ENCODE results near the gene CCDC141. TPM values are rescaled to one million over a fixed set of nuclear protein-coding genes. Genes with fewer than 3 reads are reported as not detected.

Gene CCDC141
- total RNA-seq, 2 donors from 2014 or later, result 118 to 142 TPM

- H3K4me3 Mint-ChIP-seq, result no peak overlapping the region
- TF ChIP-seq CTCF (conservative IDR thresholded peaks at IDR 0.05), result no peak
- no peak overlapping the region for H3K9ac ChIP-seq (ENCODE audit: extremely low read depth, low read length, poor library complexity, severe bottlenecking)
- H3K9me3 ChIP-seq (ENCODE audit: control insufficient read depth, low read length), result peaks cover 33% of the 10 kb centered on the region
- H3K9me3 Mint-ChIP-seq, result peaks cover 29% of the 10 kb centered on the region
- no peaks in the 10 kb centered on the region for H3K4me1 ChIP-seq (ENCODE audit: control insufficient read depth, insufficient read depth, low read length)
- H3K36me3 ChIP-seq (ENCODE audit: control insufficient read depth, insufficient read depth, low read length), result peaks cover 84% of the 10 kb centered on the region
- H3K27ac Mint-ChIP-seq, result no peak overlapping the region
- no peaks in the 10 kb centered on the region for H3K27me3 ChIP-seq (ENCODE audit: control insufficient read depth, insufficient read depth, low read length, poor library complexity, severe bottlenecking)
- H3K27ac ChIP-seq (ENCODE audit: low read depth, low read length), result no peak overlapping the region
- H3K4me3 ChIP-seq (ENCODE audit: low read length), result no peak overlapping the region
- H3K36me3 Mint-ChIP-seq (ENCODE audit: low read depth), result peaks cover 66% of the 10 kb centered on the region
- no peaks in the 10 kb centered on the region for H3K27me3 Mint-ChIP-seq (ENCODE audit: insufficient read depth)
- DNase-seq, result no peak
- 90 to 95% methylated on average over 4 of the region's 4 CpGs for WGBS, 2 experiments (ENCODE audit: insufficient coverage in 1 of 2, insufficient read length in 1 of 2)
- no peaks in the 10 kb centered on the region for H3K4me1 Mint-ChIP-seq
Measured at GRCh38 chr2:178999476-178999875, 50.5 kb downstream of the CCDC141 start.

GRCh38 chr2:178998539-178998938, 51.4 kb downstream of the CCDC141 start:
- H3K9me3 Mint-ChIP-seq, result peaks cover 38% of the 10 kb centered on the region
- Histone ChIP-seq H3K4me1 (ENCODE audit: control insufficient read depth, insufficient read depth, low read length) (no peaks in the 10 kb centered on the region), H3K27me3 (ENCODE audit: control insufficient read depth, insufficient read depth, low read length, poor library complexity, severe bottlenecking) (no peaks in the 10 kb centered on the region), H3K4me3 (ENCODE audit: low read length) (no peak overlapping the region), H3K27ac (ENCODE audit: low read depth, low read length) (no peak overlapping the region), H3K36me3 (ENCODE audit: control insufficient read depth, insufficient read depth, low read length) (peaks cover 85% of the 10 kb centered on the region), H3K9me3 (ENCODE audit: control insufficient read depth, low read length) (peaks cover 43% of the 10 kb centered on the region), H3K9ac (ENCODE audit: extremely low read depth, low read length, poor library complexity, severe bottlenecking) (no peak overlapping the region)
- peaks cover 73% of the 10 kb centered on the region for H3K36me3 Mint-ChIP-seq (ENCODE audit: low read depth)
- no peak overlapping the region for H3K27ac Mint-ChIP-seq
- no peaks in the 10 kb centered on the region for H3K4me1 Mint-ChIP-seq
- WGBS, 2 experiments (ENCODE audit: insufficient coverage in 1 of 2, insufficient read length in 1 of 2), result 97% methylated on average over 2 of the region's 2 CpGs; no CpG with 5 or more reads in 1 of the 2 experiments
- H3K4me3 Mint-ChIP-seq, result no peak overlapping the region
- no peak for TF ChIP-seq CTCF (conservative IDR thresholded peaks at IDR 0.05)
- DNase-seq, result no peak
- no peaks in the 10 kb centered on the region for H3K27me3 Mint-ChIP-seq (ENCODE audit: insufficient read depth)

GRCh38 chr2:178997477-178997876, 52.5 kb downstream of the CCDC141 start:
- H3K4me3 ChIP-seq (ENCODE audit: low read length), result no peak overlapping the region
- DNase-seq, result no peak
- no peaks in the 10 kb centered on the region for H3K4me1 Mint-ChIP-seq
- no peaks in the 10 kb centered on the region for H3K4me1 ChIP-seq (ENCODE audit: control insufficient read depth, insufficient read depth, low read length)
- H3K36me3 Mint-ChIP-seq (ENCODE audit: low read depth), result peaks cover 78% of the 10 kb centered on the region
- no peak overlapping the region for H3K27ac ChIP-seq (ENCODE audit: low read depth, low read length)
- H3K4me3 Mint-ChIP-seq, result no peak overlapping the region
- no peaks in the 10 kb centered on the region for H3K27me3 ChIP-seq (ENCODE audit: control insufficient read depth, insufficient read depth, low read length, poor library complexity, severe bottlenecking)
- H3K36me3 ChIP-seq (ENCODE audit: control insufficient read depth, insufficient read depth, low read length), result peaks cover 87% of the 10 kb centered on the region
- 100% methylated on average over 1 of the region's 2 CpGs; no CpG with 5 or more reads in 1 of the 2 experiments for WGBS, 2 experiments (ENCODE audit: insufficient coverage in 1 of 2, insufficient read length in 1 of 2)
- H3K27me3 Mint-ChIP-seq (ENCODE audit: insufficient read depth), result no peaks in the 10 kb centered on the region
- no peak overlapping the region for H3K9ac ChIP-seq (ENCODE audit: extremely low read depth, low read length, poor library complexity, severe bottlenecking)
- H3K27ac Mint-ChIP-seq, result no peak overlapping the region
- H3K9me3 ChIP-seq (ENCODE audit: control insufficient read depth, low read length), result peaks cover 53% of the 10 kb centered on the region
- peaks cover 49% of the 10 kb centered on the region for H3K9me3 Mint-ChIP-seq
- TF ChIP-seq CTCF (conservative IDR thresholded peaks at IDR 0.05), result no peak
